CD14-positive monocyte (primary cell): Measurements from ENCODE around the gene SOHLH2. TPM values are rescaled to one million over a fixed set of nuclear protein-coding genes. Genes with fewer than 3 reads are reported as not detected.

Experiments used
- DNase-seq, 3 donors: peaks; one replicate each; pipeline ENCODE4 v3.0.0-alpha.2; 2011 to 2022
- H2AFZ ChIP-seq: 2 replicates; pipeline ENCODE4 v1.6.0; 2012; ENCODE audit warnings: mild to moderate bottlenecking, low read depth, low read length, inconsistent platforms; ENCODE audit not compliant: insufficient read depth, poor library complexity, severe bottlenecking
- H3K27ac ChIP-seq, 2 donors: 1 replicate in 1 of 2; 2 replicates in 1 of 2; pipeline ENCODE4 v1.5.1; 2012 to 2013; ENCODE audit warnings: low read length in 2 of 2, control low read depth in 1 of 2, inconsistent platforms in 1 of 2, low read depth in 1 of 2, mild to moderate bottlenecking in 1 of 2
- H3K27me3 ChIP-seq, 2 donors: one replicate each; pipeline versions ENCODE4 v1.6.0 to v1.6.1; 2011 to 2013; ENCODE audit warnings: low read length in 2 of 2; ENCODE audit not compliant: control insufficient read depth in 2 of 2, insufficient read depth in 2 of 2
- H3K36me3 ChIP-seq, 2 donors: replicated peaks in 1 of 2; 1 replicate in 1 of 2; 2 replicates in 1 of 2; pipeline versions ENCODE4 v1.5.1 to v1.6.1; 2012 to 2013; ENCODE audit warnings: low read length in 2 of 2, control low read depth in 1 of 2, inconsistent platforms in 1 of 2, mild to moderate bottlenecking in 1 of 2; ENCODE audit not compliant: insufficient read depth in 2 of 2, control insufficient read depth in 1 of 2
- H3K4me1 ChIP-seq, 2 donors: 1 replicate in 1 of 2; 2 replicates in 1 of 2; pipeline versions ENCODE4 v1.5.1 to v1.6.1; 2012 to 2013; ENCODE audit warnings: low read length in 2 of 2, control low read depth in 1 of 2, inconsistent platforms in 1 of 2, mild to moderate bottlenecking in 1 of 2, moderate library complexity in 1 of 2; ENCODE audit not compliant: insufficient read depth in 2 of 2, control insufficient read depth in 1 of 2
- H3K4me2 ChIP-seq: replicated peaks from 2 replicates; pipeline ENCODE3; 2012; ENCODE audit warnings: low read length, moderate library complexity, mild to moderate bottlenecking; ENCODE audit not compliant: poor library complexity, severe bottlenecking; ENCODE audit errors: extremely low read depth
- H3K4me3 ChIP-seq, 3 experiments: fragments of 200-600 bp in 1 of 3; sonication (generic) in 1 of 3; replicated peaks in 1 of 3; 1 replicate in 2 of 3; 2 replicates in 1 of 3; pipeline ENCODE4 v1.5.1; 2011 to 2013; ENCODE audit warnings: low read length in 3 of 3, mild to moderate bottlenecking in 3 of 3, control low read depth in 2 of 3, low read depth in 2 of 3, inconsistent platforms in 1 of 3, moderate library complexity in 1 of 3
- H3K79me2 ChIP-seq: 2 replicates; pipeline ENCODE4 v1.6.0; 2012; ENCODE audit warnings: mild to moderate bottlenecking, control low read depth, inconsistent platforms, low read length, moderate library complexity; ENCODE audit not compliant: insufficient read depth
- H3K9ac ChIP-seq: 2 replicates; pipeline ENCODE4 v1.6.0; 2017; ENCODE audit warnings: low read length, mild to moderate bottlenecking; ENCODE audit not compliant: insufficient read depth, poor library complexity, severe bottlenecking
- H3K9me3 ChIP-seq, 2 donors: replicated peaks in 1 of 2; 1 replicate in 1 of 2; 2 replicates in 1 of 2; pipeline versions ENCODE4 v1.5.1 to v1.6.1; 2012 to 2013; ENCODE audit warnings: low read length in 2 of 2, control low read depth in 1 of 2; ENCODE audit not compliant: control insufficient read depth in 1 of 2, insufficient read depth in 1 of 2
- H4K20me1 ChIP-seq: 2 replicates; pipeline ENCODE4 v1.6.0; 2012; ENCODE audit warnings: mild to moderate bottlenecking, low read length, control low read depth, moderate library complexity; ENCODE audit not compliant: insufficient read depth
- H3K27ac Mint-ChIP-seq, 7 donors: one replicate each; pipeline ENCODE4 v1.8.0; 2020; ENCODE audit warnings: mild to moderate bottlenecking in 7 of 7, mixed read lengths in 7 of 7, moderate library complexity in 6 of 7, inconsistent platforms in 2 of 7
- H3K27me3 Mint-ChIP-seq, 3 donors: one replicate each; pipeline ENCODE4 v1.8.0; 2021 to 2022; ENCODE audit warnings: low read depth in 3 of 3, mild to moderate bottlenecking in 3 of 3, mixed read lengths in 3 of 3, moderate library complexity in 3 of 3, inconsistent platforms in 1 of 3
- H3K36me3 Mint-ChIP-seq, 2 donors: one replicate each; pipeline ENCODE4 v1.8.0; 2020; ENCODE audit warnings: mixed read lengths in 2 of 2, inconsistent platforms in 1 of 2, mild to moderate bottlenecking in 1 of 2
- H3K4me1 Mint-ChIP-seq: one replicate; pipeline ENCODE4 v1.8.0; 2020; ENCODE audit warnings: mild to moderate bottlenecking, mixed read lengths
- H3K4me3 Mint-ChIP-seq, 2 donors: one replicate each; pipeline ENCODE4 v1.8.0; 2020; ENCODE audit warnings: mild to moderate bottlenecking in 2 of 2, mixed read lengths in 2 of 2, moderate library complexity in 1 of 2
- H3K9me3 Mint-ChIP-seq, 7 donors: one replicate each; pipeline ENCODE4 v1.8.0; 2020 to 2022; ENCODE audit warnings: mixed read lengths in 7 of 7, mild to moderate bottlenecking in 6 of 7, moderate library complexity in 6 of 7, inconsistent platforms in 2 of 7
- CTCF ChIP-seq: fragments of 200-600 bp; IDR thresholded peaks from one replicate; pipeline ENCODE4 v1.8.0; 2022; ENCODE audit warnings: antibody characterized with exemption, mild to moderate bottlenecking
- WGBS: methylation state at CpG from one replicate; pipeline ENCODE4 v1.1.5; 2013; ENCODE audit warnings: missing lambda C conversion rate; ENCODE audit not compliant: insufficient coverage; 5-methylcytosine and 5-hydroxymethylcytosine counted together
- intact Hi-C, 2 donors: fragments of 100-400 bp; cut with micrococcal nuclease; formaldehyde crosslinking; loops; one replicate each; pipeline versions ENCODE4 v1.15.0 to v1.15.1; 2023
- polyA plus RNA-seq, 3 donors: library from polyadenylated mRNA; depleted of rRNA in 1 of 3; unstranded in 2 of 3; stranded (reverse) in 1 of 3; fragments of 300-500 nt in 2 of 3; fragments of >200 nt in 1 of 3; fragmentation: Illumina TruSeq in 2 of 3; gene quantifications; 1 replicate in 2 of 3; 2 replicates in 1 of 3; pipeline ENCODE4 v1.2.3, GENCODE V29; 2012 to 2021

Gene SOHLH2
- polyA plus RNA-seq, 3 donors: not detected

- peaks cover 0 to 3% (median 2%) of the 10 kb centered on the region in 7 donors for H3K9me3 Mint-ChIP-seq
- 100% methylated on average over 3 of the region's 4 CpGs for WGBS
- H3K27me3 Mint-ChIP-seq: peaks cover 3 to 13% (median 5%) of the 10 kb centered on the region in 3 donors
Measured at GRCh38 chr13:36160297-36160696, 54.1 kb downstream of the SOHLH2 start.

DNA sequence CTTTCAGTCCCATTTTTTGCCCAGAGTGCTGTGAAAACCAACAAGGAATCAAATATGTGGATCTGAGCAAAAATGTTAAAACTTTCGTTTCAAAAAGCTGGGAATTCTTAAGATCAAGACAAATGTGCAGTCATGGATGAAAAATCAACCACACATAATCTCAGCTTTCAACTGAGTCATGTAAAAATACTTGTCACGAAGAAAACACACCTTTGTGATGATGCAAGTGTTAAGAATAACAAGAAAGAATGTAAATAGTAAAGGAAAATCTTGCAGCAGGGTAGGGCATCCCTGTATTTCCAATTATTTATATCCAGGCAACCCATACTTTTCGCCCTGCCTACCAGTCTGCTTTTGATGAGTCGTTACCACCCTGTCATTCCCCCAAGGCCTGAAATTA is 55.7 kb downstream of the SOHLH2 start:
- Histone ChIP-seq H3K4me2 (no peak overlapping the region), H3K27ac (no peak overlapping the region), H4K20me1 (no peaks in the 10 kb centered on the region), H3K4me1 (no peaks in the 10 kb centered on the region), H3K9ac (no peak overlapping the region), H2AFZ (no peak overlapping the region), H3K9me3 (no peaks in the 10 kb centered on the region), H3K4me3 (no peak overlapping the region), H3K36me3 (no peaks in the 10 kb centered on the region), H3K79me2 (no peaks in the 10 kb centered on the region), H3K27me3 (peaks cover 0 to 11% of the 10 kb centered on the region in 2 donors)
- no peak overlapping the region for H3K4me3 Mint-ChIP-seq
- H3K4me1 Mint-ChIP-seq: peaks cover 2% of the 10 kb centered on the region
- no CpG with 5 or more reads among the region's 4 CpGs for whole genome bisulfite sequencing
- no peaks in the 10 kb centered on the region for H3K36me3 Mint-ChIP-seq
- peaks cover 14 to 24% (median 15%) of the 10 kb centered on the region in 3 donors for H3K27me3 Mint-ChIP-seq
- no peak for TF ChIP-seq CTCF
- DNase-seq: no peak
- intact Hi-C loops: no loop called here
- H3K27ac Mint-ChIP-seq: no peak overlapping the region
- peaks cover 0 to 9% (median 4%) of the 10 kb centered on the region in 7 donors for H3K9me3 Mint-ChIP-seq

More at GRCh38 chr13:36160297-36160696, 54.1 kb downstream of the SOHLH2 start:
- Histone ChIP-seq H3K27me3 (peaks cover 0 to under 1% of the 10 kb centered on the region in 2 donors), H3K4me1 (no peaks in the 10 kb centered on the region), H3K79me2 (no peaks in the 10 kb centered on the region), H3K4me3 (no peak overlapping the region), H3K9me3 (no peaks in the 10 kb centered on the region), H3K27ac (no peak overlapping the region), H3K36me3 (no peaks in the 10 kb centered on the region), H3K4me2 (no peak overlapping the region), H2AFZ (no peak overlapping the region), H3K9ac (no peak overlapping the region), H4K20me1 (no peaks in the 10 kb centered on the region)
- H3K36me3 Mint-ChIP-seq: no peaks in the 10 kb centered on the region
- no peak for TF ChIP-seq CTCF
- H3K27ac Mint-ChIP-seq: no peak overlapping the region
- no peak overlapping the region for H3K4me3 Mint-ChIP-seq
- DNase-seq: no peak
- intact Hi-C loops: no loop called here
- peaks cover 2% of the 10 kb centered on the region for H3K4me1 Mint-ChIP-seq
